Gastroesophageal sphincter (tissue), 4 donors: ENCODE measurements around the gene PLCZ1. TPM values are rescaled to one million over a fixed set of nuclear protein-coding genes. Genes with fewer than 3 reads are reported as not detected.

ENCODE experiments used
- ATAC-seq: fragments of 150-250 bp; one replicate; pipeline ENCODE4 v1.9.1; 2016; ENCODE audit warnings: mild to moderate bottlenecking, moderate library complexity
- H3K27ac ChIP-seq, 4 donors: fragments of 200-600 bp; sonication (generic) in 3 of 4; 1 replicate in 3 of 4; 2 replicates in 1 of 4; pipeline ENCODE4 v1.5.1; 2016 to 2019
- H3K27me3 ChIP-seq: fragments of 200-600 bp; sonication (generic); one replicate; pipeline ENCODE4 v1.5.1; 2019
- H3K36me3 ChIP-seq, 2 donors: fragments of 200-600 bp; sonication (generic); one replicate each; pipeline ENCODE4 v1.5.1; 2019; ENCODE audit warnings: control low read depth in 1 of 2
- H3K4me1 ChIP-seq, 3 donors: fragments of 200-600 bp; sonication (generic); 1 replicate in 2 of 3; 2 replicates in 1 of 3; pipeline ENCODE4 v1.5.1; 2016 to 2019; ENCODE audit warnings: control low read depth in 2 of 3
- H3K4me3 ChIP-seq, 2 donors: fragments of 200-600 bp; sonication (generic); one replicate each; pipeline ENCODE4 v1.5.1; 2019; ENCODE audit warnings: mild to moderate bottlenecking in 1 of 2, moderate library complexity in 1 of 2
- H3K9me3 ChIP-seq, 3 donors: fragments of 200-600 bp; sonication (generic); one replicate each; pipeline ENCODE4 v1.5.1; 2017 to 2019; ENCODE audit warnings: control low read depth in 2 of 3
- EP300 ChIP-seq: sonication (generic); formaldehyde crosslinking; IDR thresholded peaks from one replicate; pipeline ENCODE4 v1.6.1; 2017; ENCODE audit warnings: antibody characterized with exemption, mild to moderate bottlenecking
- POLR2A ChIP-seq, 2 donors: fragments of 450-650 bp; IDR thresholded peaks; one replicate each; pipeline ENCODE4 v1.6.1; 2017; ENCODE audit warnings: antibody characterized with exemption in 2 of 2, mild to moderate bottlenecking in 2 of 2, moderate library complexity in 1 of 2
- POLR2AphosphoS5 ChIP-seq: sonication (generic); formaldehyde crosslinking; IDR thresholded peaks from one replicate; pipeline ENCODE4 v1.6.1; 2017; ENCODE audit warnings: antibody characterized with exemption
- WGBS, 2 donors: methylation state at CpG; one replicate each; pipeline ENCODE4 v1.1.5; 2018; ENCODE audit warnings: low coverage in 1 of 2; 5-methylcytosine and 5-hydroxymethylcytosine counted together
- total RNA-seq, 4 donors: library from RNA; depleted of rRNA; stranded (reverse); fragments of >200 nt; gene quantifications; one replicate each; pipeline ENCODE4 v1.1.0, GENCODE V29; 2016
- TF ChIP-seq, protein P1 (sequence below), 4 experiments: fragments of 200-600 bp in 2 of 4; fragments of 450-650 bp in 2 of 4; sonication (generic) in 1 of 4; IDR thresholded peaks; one replicate each; pipeline ENCODE4 v1.5.1; 2017 to 2019; ENCODE audit warnings: antibody characterized with exemption in 4 of 4, mild to moderate bottlenecking in 2 of 4, moderate library complexity in 2 of 4

Gene PLCZ1
- total RNA-seq, 4 donors from 2014 or later, result 0.93 TPM; not detected in 3

DNA sequence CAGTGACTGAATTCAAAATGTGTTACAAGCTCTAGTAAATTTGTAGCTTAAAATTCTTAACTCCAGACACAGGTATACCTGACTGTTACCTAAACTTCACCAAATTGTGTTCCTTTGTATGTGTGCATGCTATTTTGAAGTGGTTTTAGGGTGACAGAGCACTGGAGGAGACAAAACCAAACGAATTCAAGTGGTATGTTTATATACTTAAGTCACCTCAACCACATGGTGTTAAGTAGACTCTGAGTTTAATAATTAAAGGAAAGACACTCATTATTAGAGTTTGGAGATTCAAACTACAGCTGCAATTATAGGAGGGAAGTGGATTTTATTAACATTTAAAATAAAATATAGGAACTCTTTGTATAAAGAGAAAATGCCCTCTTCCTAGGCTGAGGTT lies 84.3 kb downstream of the PLCZ1 start:
- Histone ChIP-seq H3K9me3 (no peaks in the 10 kb centered on the region), H3K4me1 (no peaks in the 10 kb centered on the region), H3K27ac (no peak overlapping the region), H3K36me3 (no peaks in the 10 kb centered on the region), H3K27me3 (no peaks in the 10 kb centered on the region), H3K4me3 (no peak overlapping the region)
- 17 to 27% methylated on average over 1 of the region's 1 CpG for WGBS, 2 donors
- no peak for ATAC-seq
- TF ChIP-seq, protein P1, sequence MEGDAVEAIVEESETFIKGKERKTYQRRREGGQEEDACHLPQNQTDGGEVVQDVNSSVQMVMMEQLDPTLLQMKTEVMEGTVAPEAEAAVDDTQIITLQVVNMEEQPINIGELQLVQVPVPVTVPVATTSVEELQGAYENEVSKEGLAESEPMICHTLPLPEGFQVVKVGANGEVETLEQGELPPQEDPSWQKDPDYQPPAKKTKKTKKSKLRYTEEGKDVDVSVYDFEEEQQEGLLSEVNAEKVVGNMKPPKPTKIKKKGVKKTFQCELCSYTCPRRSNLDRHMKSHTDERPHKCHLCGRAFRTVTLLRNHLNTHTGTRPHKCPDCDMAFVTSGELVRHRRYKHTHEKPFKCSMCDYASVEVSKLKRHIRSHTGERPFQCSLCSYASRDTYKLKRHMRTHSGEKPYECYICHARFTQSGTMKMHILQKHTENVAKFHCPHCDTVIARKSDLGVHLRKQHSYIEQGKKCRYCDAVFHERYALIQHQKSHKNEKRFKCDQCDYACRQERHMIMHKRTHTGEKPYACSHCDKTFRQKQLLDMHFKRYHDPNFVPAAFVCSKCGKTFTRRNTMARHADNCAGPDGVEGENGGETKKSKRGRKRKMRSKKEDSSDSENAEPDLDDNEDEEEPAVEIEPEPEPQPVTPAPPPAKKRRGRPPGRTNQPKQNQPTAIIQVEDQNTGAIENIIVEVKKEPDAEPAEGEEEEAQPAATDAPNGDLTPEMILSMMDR (IDR thresholded peaks at IDR 0.05), result no peak
- TF ChIP-seq POLR2A (IDR thresholded peaks at IDR 0.05), result no peak
- TF ChIP-seq POLR2AphosphoS5, result no peak
- no peak for TF ChIP-seq EP300

DNA sequence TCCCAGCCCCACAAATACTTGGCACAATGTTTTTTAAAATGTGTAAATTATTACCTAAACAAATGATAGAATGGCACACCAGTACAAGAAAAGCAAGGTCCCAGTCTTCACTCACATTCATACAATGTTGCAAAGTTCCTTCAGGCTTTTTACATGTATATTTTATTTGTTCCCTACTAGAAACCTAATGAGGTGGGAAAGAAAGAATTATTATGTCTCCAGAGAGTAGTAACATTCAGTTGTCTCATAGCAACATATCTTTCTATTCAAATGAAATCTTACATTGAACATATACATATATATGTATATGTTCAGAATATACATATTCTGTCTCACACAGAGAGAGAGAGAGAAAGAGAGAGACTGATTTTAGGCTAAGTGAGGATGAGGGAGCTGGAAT lies 85.2 kb downstream of the PLCZ1 start:
- TF ChIP-seq POLR2AphosphoS5, result no peak
- TF ChIP-seq, protein P1 (IDR thresholded peaks at IDR 0.05), result no peak
- TF ChIP-seq EP300, result no peak
- no peak for TF ChIP-seq POLR2A (IDR thresholded peaks at IDR 0.05)
- no peak for ATAC-seq
- H3K36me3 ChIP-seq, result no peaks in the 10 kb centered on the region
- H3K4me3 ChIP-seq, result no peak overlapping the region
- H3K27ac ChIP-seq, result no peak overlapping the region
- H3K27me3 ChIP-seq, result no peaks in the 10 kb centered on the region
- H3K4me1 ChIP-seq, result no peaks in the 10 kb centered on the region
- no peaks in the 10 kb centered on the region for H3K9me3 ChIP-seq

DNA sequence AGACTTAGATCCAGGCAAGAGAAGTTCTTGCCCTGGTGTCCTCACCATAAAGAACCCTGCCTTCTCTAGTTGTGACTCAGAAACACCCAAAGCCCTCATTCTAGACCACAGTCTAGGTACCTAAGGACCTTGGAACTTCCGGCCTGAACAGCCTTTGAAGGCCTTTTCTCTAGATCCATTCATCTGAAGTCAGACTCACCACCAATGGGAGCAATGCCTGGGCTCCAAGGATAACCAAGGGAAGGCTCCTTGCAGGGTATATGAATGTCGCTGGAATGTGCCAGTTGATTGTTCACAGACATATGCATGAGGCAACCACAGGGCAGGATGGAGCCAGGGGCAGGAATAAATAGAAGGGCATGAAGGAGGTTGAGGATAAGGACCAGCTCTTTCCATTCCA lies 86.3 kb downstream of the PLCZ1 start:
- TF ChIP-seq POLR2A (IDR thresholded peaks at IDR 0.05) (no peak), EP300 (no peak), POLR2AphosphoS5 (no peak)
- TF ChIP-seq, protein P1 (IDR thresholded peaks at IDR 0.05), result no peak
- Histone ChIP-seq H3K9me3 (no peaks in the 10 kb centered on the region), H3K27me3 (no peaks in the 10 kb centered on the region), H3K4me3 (no peak overlapping the region), H3K4me1 (peaks cover 0 to under 1% (median 0%) of the 10 kb centered on the region in 3 donors), H3K27ac (no peak overlapping the region), H3K36me3 (no peaks in the 10 kb centered on the region)
- no CpG with 5 or more reads among the region's 2 CpGs for WGBS, 2 donors
- ATAC-seq, result no peak

DNA sequence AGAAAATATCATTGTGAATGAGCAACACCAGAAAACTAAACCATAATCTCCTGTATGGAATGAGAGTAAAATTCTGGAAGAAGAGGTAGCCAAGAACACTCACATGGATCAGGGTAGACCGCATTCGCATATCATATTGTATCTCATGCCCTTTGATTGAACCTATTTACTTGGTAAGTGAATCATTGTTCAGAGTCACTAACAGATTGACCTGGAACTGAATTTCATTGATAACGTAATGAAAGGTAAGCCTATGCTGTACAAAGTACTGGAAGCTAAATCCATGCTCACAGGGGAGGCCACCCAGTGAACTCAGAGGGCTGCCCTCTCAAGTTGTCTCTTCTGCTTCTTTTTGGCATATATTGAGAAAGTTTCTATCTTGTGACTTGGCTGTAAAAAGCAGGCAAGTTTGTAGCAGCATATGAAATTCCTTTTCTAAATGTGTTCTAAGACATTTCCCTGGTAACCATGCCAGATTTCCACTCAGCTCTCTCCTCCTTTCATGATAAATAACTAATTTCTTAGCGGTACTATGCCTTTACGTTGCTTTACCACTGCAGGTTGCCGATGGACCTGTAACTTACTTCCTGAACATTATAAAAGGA lies 91.4 kb downstream of the PLCZ1 start:
- Histone ChIP-seq H3K27ac (no peak overlapping the region), H3K36me3 (no peaks in the 10 kb centered on the region), H3K27me3 (no peaks in the 10 kb centered on the region), H3K4me1 (peaks cover 0 to 16% (median 3%) of the 10 kb centered on the region in 3 donors), H3K4me3 (no peak overlapping the region), H3K9me3 (no peaks in the 10 kb centered on the region)
- no peak for TF ChIP-seq POLR2AphosphoS5
- TF ChIP-seq, protein P1 (IDR thresholded peaks at IDR 0.05), result no peak
- TF ChIP-seq EP300, result no peak
- TF ChIP-seq POLR2A (IDR thresholded peaks at IDR 0.05), result no peak
- no peak for ATAC-seq
- 66 to 70% methylated on average over 5 to 6 of the region's 6 CpGs for WGBS, 2 donors

DNA sequence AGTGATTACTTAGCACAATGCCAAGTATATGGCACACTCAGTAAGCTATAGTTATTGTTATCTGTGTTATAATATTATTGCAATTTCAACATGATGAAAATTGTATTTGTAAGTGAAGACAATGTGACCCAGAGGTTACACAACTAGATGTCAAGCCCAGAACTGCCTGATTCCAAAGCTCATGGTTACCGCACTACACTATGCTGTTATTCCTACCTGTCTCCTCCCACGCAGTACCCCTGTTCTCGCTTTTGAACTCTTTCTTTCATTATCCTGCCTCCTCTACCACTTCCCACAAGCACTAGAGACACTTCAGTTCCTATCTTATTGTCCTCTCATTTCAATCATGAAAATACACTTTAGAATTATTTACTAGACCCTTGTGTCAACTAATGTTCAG lies 93.2 kb downstream of the PLCZ1 start:
- WGBS, 2 donors, result 83 to 100% methylated on average over 3 of the region's 3 CpGs
- H3K27ac ChIP-seq, result no peak overlapping the region

More for the DNA sequence above, 93.2 kb downstream of the PLCZ1 start:
- TF ChIP-seq EP300 (no peak), POLR2A (IDR thresholded peaks at IDR 0.05) (no peak), POLR2AphosphoS5 (no peak)
- TF ChIP-seq, protein P1 (IDR thresholded peaks at IDR 0.05), result no peak
- no peak for ATAC-seq
- H3K4me1 ChIP-seq, result peaks cover 0 to 16% (median 3%) of the 10 kb centered on the region in 3 donors
- no peaks in the 10 kb centered on the region for H3K27me3 ChIP-seq
- no peak overlapping the region for H3K4me3 ChIP-seq
- no peaks in the 10 kb centered on the region for H3K36me3 ChIP-seq
- no peaks in the 10 kb centered on the region for H3K9me3 ChIP-seq
